Right lobe of liver (tissue), 6 donors: ENCODE data around the gene WSB2. TPM values are rescaled to one million over a fixed set of nuclear protein-coding genes. Genes with fewer than 3 reads are reported as not detected.
"Not testable (repeated sequence)": the region's sequence is repeated elsewhere in the genome, so short reads cannot be mapped to it uniquely, and the experiment has no call there.

Source experiments
- ATAC-seq, 4 donors: fragments of 200-7000 bp; cut with Tn5 transposase; one replicate each; pipeline ENCODE4 v1.9.1; 2020; ENCODE audit warnings: mild to moderate bottlenecking in 4 of 4, moderate library complexity in 4 of 4
- DNase-seq, 3 donors: peaks; one replicate each; pipeline ENCODE4 v3.0.0-alpha.2; 2020
- H3K27ac ChIP-seq, 3 donors: fragments of 200-600 bp; one replicate each; pipeline ENCODE4 v1.8.0; 2022
- H3K27me3 ChIP-seq, 2 donors: fragments of 200-600 bp; one replicate each; pipeline ENCODE4 v1.8.0; 2022
- H3K36me3 ChIP-seq, 4 donors: fragments of 200-600 bp; sonication (generic) in 1 of 4; one replicate each; pipeline versions ENCODE4 v1.5.1 to v1.8.0; 2017 to 2022; ENCODE audit warnings: control low read depth in 1 of 4
- H3K4me1 ChIP-seq, 4 donors: fragments of 200-600 bp; sonication (generic) in 1 of 4; one replicate each; pipeline versions ENCODE4 v1.5.1 to v1.8.0; 2017 to 2022; ENCODE audit warnings: control low read depth in 1 of 4
- H3K4me3 ChIP-seq, 3 donors: fragments of 200-600 bp; one replicate each; pipeline ENCODE4 v1.8.0; 2022
- H3K9me3 ChIP-seq, 4 donors: fragments of 200-600 bp; sonication (generic) in 1 of 4; one replicate each; pipeline versions ENCODE4 v1.5.1 to v1.8.0; 2017 to 2022; ENCODE audit warnings: control low read depth in 1 of 4
- POLR2A ChIP-seq: fragments of 450-650 bp; IDR thresholded peaks from one replicate; pipeline ENCODE4 v1.6.1; 2017; ENCODE audit warnings: antibody characterized with exemption, mild to moderate bottlenecking
- WGBS: methylation state at CpG from one replicate; pipeline ENCODE4 v1.1.6; 2018; ENCODE audit warnings: low coverage, low lambda C conversion rate; ENCODE audit not compliant: insufficient coverage; ENCODE audit errors: missing lambda C conversion rate; 5-methylcytosine and 5-hydroxymethylcytosine counted together
- intact Hi-C, 2 donors: fragments of 100-400 bp; cut with DNase I; formaldehyde crosslinking; loops; one replicate each; pipeline versions ENCODE4 v1.11.2 to v1.14.1; 2022
- total RNA-seq, 6 experiments: library from RNA; depleted of rRNA in 2 of 6; stranded (reverse); fragments of >200 nt in 2 of 6; fragmentation: NEBNext Ultra II Directional in 3 of 6; extraction: Animal tissue kit (Norgen Biotek cat#: 25700) in 3 of 6; gene quantifications; one replicate each; pipeline versions ENCODE4 v1.1.0 to v1.2.4, GENCODE V29; 2016 to 2023
- TF ChIP-seq, protein P1 (sequence below), 4 donors: fragments of 200-600 bp in 3 of 4; fragments of 450-650 bp in 1 of 4; IDR thresholded peaks; one replicate each; pipeline versions ENCODE4 v1.5.1 to v1.8.0; 2016 to 2022; ENCODE audit warnings: antibody characterized with exemption in 4 of 4, mild to moderate bottlenecking in 2 of 4
- donor health status: DM: no; HTN: yes; CAD: no.
- donor health status: DM: no; HTN: no; CAD: no.
- donor health status: DM: no; HTN: no; CAD: no.
- donor health status: DM: no; HTN: yes; CAD: no.
- donor health status: DM: no; HTN: yes; CAD: no.

The WSB2 gene
- total RNA-seq, 6 experiments from 2014 or later: 27.5 to 73.9 (median 49.0) TPM

DNA sequence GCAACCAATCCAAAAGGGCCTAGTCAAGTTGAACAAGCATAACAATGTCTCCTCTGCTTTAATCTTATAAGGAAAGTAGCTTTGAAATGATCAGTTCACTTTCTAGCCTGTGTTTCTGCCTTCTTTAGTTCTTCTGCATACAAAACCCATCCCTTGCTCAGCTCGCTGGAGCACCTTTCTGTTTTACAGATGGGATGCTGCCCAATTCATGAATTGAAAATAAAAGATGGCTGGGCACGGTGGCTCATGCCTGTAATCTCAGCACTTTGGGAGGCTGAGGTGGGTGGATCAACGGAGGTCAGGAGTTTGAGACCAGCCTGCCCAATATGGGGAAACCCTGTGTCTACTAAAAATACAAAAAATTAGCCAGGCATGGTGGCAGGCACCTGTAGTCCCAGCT is 49.0 kb downstream of the WSB2 start:
- H3K9me3 ChIP-seq: no peaks in the 10 kb centered on the region
- ATAC-seq: no peak
- peaks cover 0 to 12% (median 4%) of the 10 kb centered on the region in 4 donors for H3K4me1 ChIP-seq
- H3K27me3 ChIP-seq: no peaks in the 10 kb centered on the region
- intact Hi-C loops: no loop called here
- WGBS: 93% methylated on average over 3 of the region's 3 CpGs
- no peak overlapping the region for H3K27ac ChIP-seq
- no peak overlapping the region for H3K4me3 ChIP-seq
- no peaks in the 10 kb centered on the region for H3K36me3 ChIP-seq
- TF ChIP-seq POLR2A: no peak
- TF ChIP-seq, protein P1, sequence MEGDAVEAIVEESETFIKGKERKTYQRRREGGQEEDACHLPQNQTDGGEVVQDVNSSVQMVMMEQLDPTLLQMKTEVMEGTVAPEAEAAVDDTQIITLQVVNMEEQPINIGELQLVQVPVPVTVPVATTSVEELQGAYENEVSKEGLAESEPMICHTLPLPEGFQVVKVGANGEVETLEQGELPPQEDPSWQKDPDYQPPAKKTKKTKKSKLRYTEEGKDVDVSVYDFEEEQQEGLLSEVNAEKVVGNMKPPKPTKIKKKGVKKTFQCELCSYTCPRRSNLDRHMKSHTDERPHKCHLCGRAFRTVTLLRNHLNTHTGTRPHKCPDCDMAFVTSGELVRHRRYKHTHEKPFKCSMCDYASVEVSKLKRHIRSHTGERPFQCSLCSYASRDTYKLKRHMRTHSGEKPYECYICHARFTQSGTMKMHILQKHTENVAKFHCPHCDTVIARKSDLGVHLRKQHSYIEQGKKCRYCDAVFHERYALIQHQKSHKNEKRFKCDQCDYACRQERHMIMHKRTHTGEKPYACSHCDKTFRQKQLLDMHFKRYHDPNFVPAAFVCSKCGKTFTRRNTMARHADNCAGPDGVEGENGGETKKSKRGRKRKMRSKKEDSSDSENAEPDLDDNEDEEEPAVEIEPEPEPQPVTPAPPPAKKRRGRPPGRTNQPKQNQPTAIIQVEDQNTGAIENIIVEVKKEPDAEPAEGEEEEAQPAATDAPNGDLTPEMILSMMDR (IDR thresholded peaks at IDR 0.05): no peak
- no peak for DNase-seq

DNA sequence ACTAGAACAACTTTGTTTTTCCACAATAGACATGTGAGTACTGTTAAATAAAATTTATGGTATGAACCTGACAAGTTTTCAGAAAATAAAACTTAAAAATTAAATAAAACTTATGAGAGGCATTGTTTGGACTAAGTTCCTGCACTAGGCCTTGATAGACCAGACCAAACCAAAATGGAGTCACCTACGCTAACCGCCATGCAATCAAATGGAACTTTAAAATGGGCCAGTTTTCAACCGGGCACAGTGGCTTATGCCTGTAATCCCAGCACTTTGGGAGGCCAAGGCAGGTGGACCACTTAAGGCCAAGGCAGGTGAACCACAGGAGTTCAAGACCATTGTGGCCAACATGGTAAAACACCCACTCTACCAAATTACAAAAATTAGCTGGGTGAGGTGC is 49.6 kb downstream of the WSB2 start:
- H3K27ac ChIP-seq: no peak overlapping the region
- peaks cover 0 to 12% (median 4%) of the 10 kb centered on the region in 4 donors for H3K4me1 ChIP-seq
- ATAC-seq: no peak
- no peaks in the 10 kb centered on the region for H3K36me3 ChIP-seq
- intact Hi-C loops: no loop called here
- H3K9me3 ChIP-seq: no peaks in the 10 kb centered on the region
- no peak for TF ChIP-seq POLR2A
- TF ChIP-seq, protein P1 (IDR thresholded peaks at IDR 0.05): no peak
- WGBS: 100% methylated on average over 2 of the region's 3 CpGs
- no peaks in the 10 kb centered on the region for H3K27me3 ChIP-seq
- no peak overlapping the region for H3K4me3 ChIP-seq
- DNase-seq: no peak

- no peak overlapping the region for H3K27ac ChIP-seq
- TF ChIP-seq, protein P1 (IDR thresholded peaks at IDR 0.05): no peak
- TF ChIP-seq POLR2A: no peak
- intact Hi-C loops: no loop called here
- no peaks in the 10 kb centered on the region for H3K27me3 ChIP-seq
- H3K4me1 ChIP-seq: peaks cover 0 to 12% (median 4%) of the 10 kb centered on the region in 4 donors
- no peaks in the 10 kb centered on the region for H3K36me3 ChIP-seq
- no peaks in the 10 kb centered on the region for H3K9me3 ChIP-seq
- DNase-seq: no peak
- no peak for ATAC-seq
- H3K4me3 ChIP-seq: no peak overlapping the region
- WGBS: 97% methylated on average over 3 of the region's 3 CpGs
Observed at GRCh38 chr12:118010903-118011302, 50.1 kb downstream of the WSB2 start.

DNA sequence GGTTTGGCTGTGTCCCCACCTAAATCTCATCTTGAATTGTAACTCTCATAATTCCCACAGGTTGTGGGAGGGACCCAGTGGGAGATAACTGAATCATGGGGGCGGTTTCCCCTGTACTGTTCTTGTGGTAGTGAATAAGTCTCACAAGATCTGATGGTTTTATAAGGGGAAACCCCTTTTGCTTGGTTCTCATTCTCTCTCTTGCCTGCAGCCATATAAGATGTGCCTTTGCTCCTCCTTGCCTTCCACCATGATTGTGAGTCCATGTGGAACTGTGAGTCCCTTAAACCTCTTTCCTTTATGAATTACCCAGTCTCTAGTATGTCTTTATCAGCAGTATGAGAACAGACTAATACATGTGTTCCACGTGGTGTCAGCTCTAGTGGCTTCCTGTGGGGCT is 61.2 kb downstream of the WSB2 start:
- H3K27me3 ChIP-seq, H3K4me3 ChIP-seq, H3K27ac ChIP-seq, H3K4me1 ChIP-seq, H3K9me3 ChIP-seq, H3K36me3 ChIP-seq, ATAC-seq, DNase-seq, intact Hi-C loops: not testable (repeated sequence)
- WGBS: 55% methylated on average over 2 of the region's 2 CpGs

DNA sequence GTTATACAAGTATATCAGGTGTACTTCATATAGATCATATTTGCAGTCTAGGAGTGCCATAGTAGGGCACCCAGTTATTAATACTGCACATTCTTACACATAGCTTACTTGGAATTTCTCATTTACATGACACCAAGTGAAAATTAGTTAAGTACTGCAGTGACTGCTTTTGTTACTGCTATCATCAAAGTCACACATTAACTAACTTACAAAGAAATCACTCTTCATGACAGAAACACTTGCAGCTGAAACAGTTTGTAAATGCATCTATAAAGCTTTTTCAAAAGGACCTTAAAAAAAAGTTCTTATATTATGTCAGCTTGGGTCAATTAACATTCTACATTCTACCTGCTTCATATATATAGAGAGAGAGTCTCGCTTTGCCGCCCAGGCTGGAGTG is 62.3 kb downstream of the WSB2 start:
- H3K27ac ChIP-seq: no peak overlapping the region
- ATAC-seq (no peak), DNase-seq (no peak)
- no CpG with 5 or more reads among the region's 2 CpGs for WGBS
- intact Hi-C loops: no loop called here
- no peaks in the 10 kb centered on the region for H3K27me3 ChIP-seq
- no peak overlapping the region for H3K4me3 ChIP-seq
- TF ChIP-seq, protein P1 (IDR thresholded peaks at IDR 0.05): no peak
- no peak for TF ChIP-seq POLR2A
- H3K9me3 ChIP-seq: peaks cover 0 to 3% (median 0%) of the 10 kb centered on the region in 4 donors
- no peaks in the 10 kb centered on the region for H3K4me1 ChIP-seq
- H3K36me3 ChIP-seq: no peaks in the 10 kb centered on the region
